GM23338 (cell line): ENCODE data around the gene MBD2.

ENCODE experiments used
- EZH2 ChIP-seq: fragments of 200-600 bp; sonication (generic); IDR thresholded peaks from one replicate; pipeline ENCODE4 v1.8.0; 2017; ENCODE audit warnings: antibody characterized with exemption, mild to moderate bottlenecking, low read depth; ENCODE audit not compliant: unreplicated experiment
- EZH2phosphoT487 ChIP-seq: fragments of 200-600 bp; sonication (generic); IDR thresholded peaks from one replicate; pipeline ENCODE4 v1.8.1; 2018; ENCODE audit warnings: antibody characterized with exemption; ENCODE audit not compliant: unreplicated experiment
- POLR2AphosphoS5 ChIP-seq: IDR thresholded peaks from 2 replicates; pipeline ENCODE4 v1.6.1; 2016; ENCODE audit warnings: antibody characterized with exemption, low read depth
- TF ChIP-seq, protein P1 (sequence below), 2 experiments: fragments of 200-600 bp in 1 of 2; sonication (generic) in 1 of 2; conservative IDR thresholded peaks; 2 replicates each; pipeline versions ENCODE4 v1.5.1 to v1.6.1; 2016 to 2017; ENCODE audit warnings: antibody characterized with exemption in 2 of 2, low read depth in 2 of 2, mild to moderate bottlenecking in 2 of 2, moderate library complexity in 1 of 2

DNA sequence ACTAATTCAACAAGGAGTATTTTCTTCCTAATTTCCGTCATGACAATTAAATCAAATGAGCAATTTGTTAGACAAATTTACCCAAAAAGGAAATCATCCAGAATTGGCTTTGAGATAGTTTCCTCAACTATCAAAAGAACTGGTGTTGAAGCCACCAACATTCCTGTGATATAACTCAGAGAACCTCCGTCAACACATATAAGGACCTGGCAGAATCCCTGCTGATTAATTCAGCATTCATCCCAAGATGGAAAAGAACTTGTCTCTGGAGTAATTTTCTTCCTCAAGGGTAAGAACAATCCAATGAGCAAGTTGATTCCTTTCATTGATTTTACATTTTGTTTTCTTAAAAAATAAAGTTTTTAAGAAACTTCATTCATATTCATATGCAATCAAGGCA, 62.0 kb downstream of the MBD2 start:
- TF ChIP-seq POLR2AphosphoS5 (no peak), EZH2phosphoT487 (no peak), EZH2 (no peak)
- TF ChIP-seq, protein P1, sequence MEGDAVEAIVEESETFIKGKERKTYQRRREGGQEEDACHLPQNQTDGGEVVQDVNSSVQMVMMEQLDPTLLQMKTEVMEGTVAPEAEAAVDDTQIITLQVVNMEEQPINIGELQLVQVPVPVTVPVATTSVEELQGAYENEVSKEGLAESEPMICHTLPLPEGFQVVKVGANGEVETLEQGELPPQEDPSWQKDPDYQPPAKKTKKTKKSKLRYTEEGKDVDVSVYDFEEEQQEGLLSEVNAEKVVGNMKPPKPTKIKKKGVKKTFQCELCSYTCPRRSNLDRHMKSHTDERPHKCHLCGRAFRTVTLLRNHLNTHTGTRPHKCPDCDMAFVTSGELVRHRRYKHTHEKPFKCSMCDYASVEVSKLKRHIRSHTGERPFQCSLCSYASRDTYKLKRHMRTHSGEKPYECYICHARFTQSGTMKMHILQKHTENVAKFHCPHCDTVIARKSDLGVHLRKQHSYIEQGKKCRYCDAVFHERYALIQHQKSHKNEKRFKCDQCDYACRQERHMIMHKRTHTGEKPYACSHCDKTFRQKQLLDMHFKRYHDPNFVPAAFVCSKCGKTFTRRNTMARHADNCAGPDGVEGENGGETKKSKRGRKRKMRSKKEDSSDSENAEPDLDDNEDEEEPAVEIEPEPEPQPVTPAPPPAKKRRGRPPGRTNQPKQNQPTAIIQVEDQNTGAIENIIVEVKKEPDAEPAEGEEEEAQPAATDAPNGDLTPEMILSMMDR (conservative IDR thresholded peaks at IDR 0.05; ENCODE audit: low read depth in 2 of 2) = no peak
